ENCODE measurements around the gene NELL1.

Gene NELL1

GRCh38 chr11:21447871-21448270, 778.5 kb downstream of the NELL1 start:
- no peak for DNase-seq

GRCh38 chr11:21456186-21456585, 786.8 kb downstream of the NELL1 start:
- DNase-seq: no peak

- no peak for DNase-seq
Measured at GRCh38 chr11:21460082-21460481, 790.7 kb downstream of the NELL1 start.

- no peak for DNase-seq
Measured at GRCh38 chr11:21461701-21462100, 792.3 kb downstream of the NELL1 start.

- DNase-seq: no peak
Measured at GRCh38 chr11:21464601-21465193, 795.3 kb downstream of the NELL1 start.

- no peak for DNase-seq
Measured at GRCh38 chr11:21465203-21465602, 795.8 kb downstream of the NELL1 start.

- DNase-seq: no peak
Measured at GRCh38 chr11:21465920-21466319, 796.5 kb downstream of the NELL1 start.

GRCh38 chr11:21470521-21470920, 801.1 kb downstream of the NELL1 start:
- no peak for DNase-seq

GRCh38 chr11:21472261-21472660, 802.9 kb downstream of the NELL1 start:
- DNase-seq: no peak

- DNase-seq: no peak
Measured at GRCh38 chr11:21474529-21474928, 805.1 kb downstream of the NELL1 start.

- no peak for DNase-seq
Measured at GRCh38 chr11:21475276-21475675, 805.9 kb downstream of the NELL1 start.

- DNase-seq: no peak
Measured at GRCh38 chr11:21476588-21476987, 807.2 kb downstream of the NELL1 start.

- no peak for DNase-seq
Measured at GRCh38 chr11:21480240-21480639, 810.9 kb downstream of the NELL1 start.

GRCh38 chr11:21481255-21481654, 811.9 kb downstream of the NELL1 start:
- DNase-seq: no peak

- no peak for DNase-seq
Measured at GRCh38 chr11:21484039-21484438, 814.7 kb downstream of the NELL1 start.

- no peak for DNase-seq
Measured at GRCh38 chr11:21485006-21485405, 815.6 kb downstream of the NELL1 start.

- no peak for DNase-seq
Measured at GRCh38 chr11:21485426-21485825, 816.0 kb downstream of the NELL1 start.

GRCh38 chr11:21489416-21490115, 820.2 kb downstream of the NELL1 start:
- DNase-seq: no peak

GRCh38 chr11:21492931-21493330, 823.5 kb downstream of the NELL1 start:
- DNase-seq: no peak

GRCh38 chr11:21494946-21495345, 825.6 kb downstream of the NELL1 start:
- no peak for DNase-seq

GRCh38 chr11:21495879-21496278, 826.5 kb downstream of the NELL1 start:
- no peak for DNase-seq

- DNase-seq: no peak
Measured at GRCh38 chr11:21501245-21501644, 831.9 kb downstream of the NELL1 start.

- DNase-seq: no peak
Measured at GRCh38 chr11:21505070-21505469, 835.7 kb downstream of the NELL1 start.

GRCh38 chr11:21511835-21512440, 842.6 kb downstream of the NELL1 start:
- peak; percentile 5 to 19 for DNase-seq

All from CD4-positive, alpha-beta T cell treated with Interleukin-1 beta for 1 hour (primary cell).